GM13977 (cell line): Measurements from ENCODE around the gene HOXA11.

Source experiments
- DNase-seq: peaks from one replicate; pipeline ENCODE4 v3.0.0; 2012; ENCODE audit warnings: low spot score
- CTCF ChIP-seq: IDR thresholded peaks from 2 replicates; pipeline ENCODE4 v1.5.1; 2012; ENCODE audit warnings: mild to moderate bottlenecking, control low read depth; ENCODE audit not compliant: insufficient read depth; ENCODE audit errors: extremely low read depth, missing control alignments
- in situ Hi-C: fragments of 300-500 bp; cut with MboI; formaldehyde crosslinking; loops from one replicate; pipeline ENCODE4 v1.12.0; 2022; ENCODE audit warnings: low sequenced_read_pairs, low pct_unique_long_range_greater_than_20kb, mixed read lengths, inconsistent platforms; ENCODE audit not compliant: unreplicated experiment

HOXA11 gene

GRCh38 chr7:27172315-27172774 lies 12.7 kb downstream of the HOXA11 start:
- in situ Hi-C loops = loop anchor here (25.0 kb wide), 1 partner anchor 810 kb away; no protein-coding TSS in a partner anchor
- TF ChIP-seq CTCF = no peak
- DNase-seq = no peak

- TF ChIP-seq CTCF = no peak
- DNase-seq = no peak
- in situ Hi-C loops = loop anchor here (25.0 kb wide), 1 partner anchor 809 kb away; no protein-coding TSS in a partner anchor
Observed at GRCh38 chr7:27171637-27172314, 13.3 kb downstream of the HOXA11 start.

- no peak for DNase-seq
- no peak for TF ChIP-seq CTCF
- in situ Hi-C loops = loop anchor here (25.0 kb wide), 1 partner anchor 809 kb away; no protein-coding TSS in a partner anchor
Observed at GRCh38 chr7:27171325-27171636, 13.8 kb downstream of the HOXA11 start.

- in situ Hi-C loops = loop anchor here (25.0 kb wide), 1 partner anchor 808 kb away; no protein-coding TSS in a partner anchor
- TF ChIP-seq CTCF = no peak
Observed at GRCh38 chr7:27170426-27171324, 14.4 kb downstream of the HOXA11 start.

GRCh38 chr7:27169658-27170425 lies 15.2 kb downstream of the HOXA11 start:
- no peak for TF ChIP-seq CTCF
- no peak for DNase-seq
- in situ Hi-C loops = loop anchor here (10.0 to 25.0 kb wide), 2 partner anchors 808 to 1315 kb away; no protein-coding TSS in a partner anchor

More at GRCh38 chr7:27170426-27171324, 14.4 kb downstream of the HOXA11 start:
- DNase-seq = no peak
